Measurements from ENCODE around the gene TRIM44. TPM values are rescaled to one million over a fixed set of nuclear protein-coding genes. Genes with fewer than 3 reads are reported as not detected.
A peak's percentile ranks its signal among the peaks of the same experiment; 100 is the strongest.

The TRIM44 gene
- total RNA-seq, 1 donor from 2014 or later, result 86.6 TPM

GRCh38 chr11:35658020-35658948 is 4.3 kb upstream of the TRIM44 start:
- Mint-ChIP-seq H3K27ac (no peak overlapping the region), H3K4me1 (peaks cover 31% of the 10 kb centered on the region), H3K27me3 (ENCODE audit: low read depth) (peaks cover 2% of the 10 kb centered on the region), H3K36me3 (peaks cover 4% of the 10 kb centered on the region), H3K4me3 (no peak overlapping the region), H3K9me3 (peaks cover 3% of the 10 kb centered on the region)
- TF ChIP-seq, protein P1, sequence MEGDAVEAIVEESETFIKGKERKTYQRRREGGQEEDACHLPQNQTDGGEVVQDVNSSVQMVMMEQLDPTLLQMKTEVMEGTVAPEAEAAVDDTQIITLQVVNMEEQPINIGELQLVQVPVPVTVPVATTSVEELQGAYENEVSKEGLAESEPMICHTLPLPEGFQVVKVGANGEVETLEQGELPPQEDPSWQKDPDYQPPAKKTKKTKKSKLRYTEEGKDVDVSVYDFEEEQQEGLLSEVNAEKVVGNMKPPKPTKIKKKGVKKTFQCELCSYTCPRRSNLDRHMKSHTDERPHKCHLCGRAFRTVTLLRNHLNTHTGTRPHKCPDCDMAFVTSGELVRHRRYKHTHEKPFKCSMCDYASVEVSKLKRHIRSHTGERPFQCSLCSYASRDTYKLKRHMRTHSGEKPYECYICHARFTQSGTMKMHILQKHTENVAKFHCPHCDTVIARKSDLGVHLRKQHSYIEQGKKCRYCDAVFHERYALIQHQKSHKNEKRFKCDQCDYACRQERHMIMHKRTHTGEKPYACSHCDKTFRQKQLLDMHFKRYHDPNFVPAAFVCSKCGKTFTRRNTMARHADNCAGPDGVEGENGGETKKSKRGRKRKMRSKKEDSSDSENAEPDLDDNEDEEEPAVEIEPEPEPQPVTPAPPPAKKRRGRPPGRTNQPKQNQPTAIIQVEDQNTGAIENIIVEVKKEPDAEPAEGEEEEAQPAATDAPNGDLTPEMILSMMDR (IDR thresholded peaks at IDR 0.05; ENCODE audit: unreplicated experiment), result no peak
- no peak for DNase-seq (ENCODE audit: low spot score in 2 of 2, unreplicated experiment in 2 of 2)

DNA sequence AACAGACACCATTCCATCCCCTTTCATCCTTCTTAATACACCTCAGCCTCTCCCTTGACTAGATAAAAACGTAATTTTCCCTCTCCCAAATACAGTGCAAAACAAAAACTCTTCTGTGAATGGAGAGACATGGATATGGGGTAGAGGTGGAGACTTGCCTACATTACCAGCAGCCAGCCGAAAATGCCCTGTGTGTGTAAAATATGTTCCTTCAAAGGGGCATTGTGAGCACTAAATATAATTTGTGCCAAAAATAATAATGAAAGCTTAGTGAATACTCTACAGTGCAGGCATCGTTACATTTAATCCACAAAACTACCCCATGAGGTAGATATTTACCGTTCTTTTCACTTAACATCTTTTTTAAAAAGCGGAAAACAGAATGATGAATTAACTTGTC is 1.0 kb upstream of the TRIM44 start:
- Mint-ChIP-seq H3K27ac (no peak overlapping the region), H3K27me3 (ENCODE audit: low read depth) (peaks cover 2% of the 10 kb centered on the region), H3K9me3 (peaks cover 26% of the 10 kb centered on the region)

GRCh38 chr11:35662061-35662648 is 420 bp upstream of the TRIM44 start:
- Mint-ChIP-seq H3K27ac (peak overlapping the region; percentile 99), H3K4me1 (peaks cover 30% of the 10 kb centered on the region), H3K4me3 (peak overlapping the region; percentile 95), H3K36me3 (peaks cover 33% of the 10 kb centered on the region), H3K9me3 (peaks cover 29% of the 10 kb centered on the region), H3K27me3 (ENCODE audit: low read depth) (peaks cover under 1% of the 10 kb centered on the region)
- TF ChIP-seq, protein P1 (IDR thresholded peaks at IDR 0.05; ENCODE audit: unreplicated experiment), result no peak
- no peak for DNase-seq (ENCODE audit: low spot score in 2 of 2, unreplicated experiment in 2 of 2)

More for the DNA sequence above, 1.0 kb upstream of the TRIM44 start:
- TF ChIP-seq, protein P1 (IDR thresholded peaks at IDR 0.05; ENCODE audit: unreplicated experiment), result no peak
- Mint-ChIP-seq H3K4me1 (peaks cover 30% of the 10 kb centered on the region), H3K4me3 (peak overlapping the region; percentile 95), H3K36me3 (peaks cover 28% of the 10 kb centered on the region)
- DNase-seq (ENCODE audit: low spot score in 2 of 2, unreplicated experiment in 2 of 2), result no peak

DNA sequence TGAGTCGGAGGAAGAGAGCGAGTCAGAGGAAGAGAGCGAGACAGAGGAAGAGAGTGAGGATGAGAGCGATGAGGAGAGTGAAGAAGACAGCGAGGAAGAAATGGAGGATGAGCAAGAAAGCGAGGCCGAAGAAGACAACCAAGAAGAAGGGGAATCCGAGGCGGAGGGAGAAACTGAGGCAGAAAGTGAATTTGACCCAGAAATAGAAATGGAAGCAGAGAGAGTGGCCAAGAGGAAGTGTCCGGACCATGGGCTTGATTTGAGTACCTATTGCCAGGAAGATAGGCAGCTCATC is 780 bp downstream of the TRIM44 start:
- Mint-ChIP-seq H3K27me3 (ENCODE audit: low read depth) (no peaks in the 10 kb centered on the region), H3K4me3 (peak overlapping the region; percentile 95), H3K9me3 (peaks cover 36% of the 10 kb centered on the region), H3K4me1 (peaks cover 30% of the 10 kb centered on the region), H3K27ac (peak overlapping the region; percentile 99), H3K36me3 (peaks cover 43% of the 10 kb centered on the region)
- no peak for DNase-seq (ENCODE audit: low spot score in 2 of 2, unreplicated experiment in 2 of 2)
- TF ChIP-seq, protein P1 (IDR thresholded peaks at IDR 0.05; ENCODE audit: unreplicated experiment), result no peak

DNA sequence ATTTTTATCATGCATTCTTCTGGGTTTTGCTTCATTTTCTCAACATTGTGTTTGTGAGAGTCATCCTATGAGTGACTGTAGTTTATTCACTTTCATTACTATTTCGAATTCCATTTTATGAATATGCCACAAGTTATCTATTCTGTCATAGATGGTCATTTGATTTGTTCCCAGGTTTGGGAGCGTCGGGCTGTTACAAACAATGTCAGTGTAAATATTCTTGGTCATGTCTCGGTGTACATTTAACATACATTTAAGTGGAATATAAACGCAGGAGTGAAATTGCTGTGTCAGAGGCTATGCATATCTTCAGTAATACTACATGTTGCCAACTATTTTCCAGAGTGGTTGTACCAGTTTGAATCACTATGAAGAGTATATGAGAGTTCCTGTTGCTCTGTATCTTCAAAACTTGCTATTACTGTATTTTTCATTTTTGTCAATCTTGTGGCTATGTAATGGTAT is 2.4 kb downstream of the TRIM44 start:
- peaks cover 38% of the 10 kb centered on the region for H3K9me3 Mint-ChIP-seq
- DNase-seq (ENCODE audit: low spot score in 2 of 2, unreplicated experiment in 2 of 2), result no peak
- peaks cover 49% of the 10 kb centered on the region for H3K36me3 Mint-ChIP-seq
- H3K4me3 Mint-ChIP-seq, result peak overlapping the region; percentile 25
- no peaks in the 10 kb centered on the region for H3K27me3 Mint-ChIP-seq (ENCODE audit: low read depth)
- TF ChIP-seq, protein P1 (IDR thresholded peaks at IDR 0.05; ENCODE audit: unreplicated experiment), result no peak
- no peak overlapping the region for H3K27ac Mint-ChIP-seq
- H3K4me1 Mint-ChIP-seq, result peaks cover 32% of the 10 kb centered on the region
